Vagina (tissue), 2 donors: ENCODE data around the gene PSMC1. TPM values are rescaled to one million over a fixed set of nuclear protein-coding genes. Genes with fewer than 3 reads are reported as not detected.

ENCODE experiments used
- DNase-seq, 2 donors: peaks; one replicate each; pipeline ENCODE4 v3.0.0-alpha.2; 2017; ENCODE audit errors: extremely low spot score in 2 of 2
- H3K27ac ChIP-seq: fragments of 200-600 bp; sonication (generic); one replicate; pipeline ENCODE4 v1.5.1; 2019
- H3K27me3 ChIP-seq: fragments of 200-600 bp; sonication (generic); one replicate; pipeline ENCODE4 v1.5.1; 2019
- H3K36me3 ChIP-seq, 2 donors: fragments of 200-600 bp; sonication (generic); one replicate each; pipeline ENCODE4 v1.5.1; 2017 to 2019
- H3K4me1 ChIP-seq: fragments of 200-600 bp; sonication (generic); one replicate; pipeline ENCODE4 v1.5.1; 2019
- H3K4me3 ChIP-seq, 2 donors: fragments of 200-600 bp; sonication (generic); 1 replicate in 1 of 2; 2 replicates in 1 of 2; pipeline ENCODE4 v1.5.1; 2016 to 2019
- H3K9me3 ChIP-seq: fragments of 200-600 bp; sonication (generic); one replicate; pipeline ENCODE4 v1.5.1; 2019
- POLR2A ChIP-seq, 2 donors: fragments of 450-650 bp; IDR thresholded peaks; one replicate each; pipeline ENCODE4 v1.6.1; 2017; ENCODE audit warnings: antibody characterized with exemption in 2 of 2, mild to moderate bottlenecking in 2 of 2, moderate library complexity in 2 of 2
- POLR2AphosphoS5 ChIP-seq, 2 donors: sonication (generic); formaldehyde crosslinking; IDR thresholded peaks; one replicate each; pipeline ENCODE4 v1.9.0; 2017; ENCODE audit warnings: antibody characterized with exemption in 2 of 2, mild to moderate bottlenecking in 2 of 2, low read depth in 1 of 2; ENCODE audit not compliant: insufficient read depth in 1 of 2
- intact Hi-C: fragments of 100-400 bp; cut with DNase I; formaldehyde crosslinking; loops from one replicate; pipeline ENCODE4 v1.15.1; 2023
- total RNA-seq: library from RNA; depleted of rRNA; stranded (reverse); fragments of >200 nt; gene quantifications from one replicate; pipeline ENCODE4 v1.2.3, GENCODE V29; 2016
- TF ChIP-seq, protein P1 (sequence below), 3 experiments: fragments of 450-650 bp in 2 of 3; fragments of 200-600 bp in 1 of 3; sonication (generic) in 1 of 3; IDR thresholded peaks; one replicate each; pipeline ENCODE4 v1.5.1; 2017 to 2019; ENCODE audit warnings: antibody characterized with exemption in 3 of 3, mild to moderate bottlenecking in 2 of 3, moderate library complexity in 2 of 3

The PSMC1 gene
- total RNA-seq, 1 donor from 2014 or later, result 32.7 TPM

GRCh38 chr14:90304502-90304901 is 48.1 kb downstream of the PSMC1 start:
- H3K27me3 ChIP-seq, result no peaks in the 10 kb centered on the region
- intact Hi-C loops, result no loop called here
- TF ChIP-seq POLR2A (IDR thresholded peaks at IDR 0.05) (no peak), POLR2AphosphoS5 (IDR thresholded peaks at IDR 0.05; ENCODE audit: insufficient read depth in 1 of 2, low read depth in 1 of 2) (no peak)
- TF ChIP-seq, protein P1, sequence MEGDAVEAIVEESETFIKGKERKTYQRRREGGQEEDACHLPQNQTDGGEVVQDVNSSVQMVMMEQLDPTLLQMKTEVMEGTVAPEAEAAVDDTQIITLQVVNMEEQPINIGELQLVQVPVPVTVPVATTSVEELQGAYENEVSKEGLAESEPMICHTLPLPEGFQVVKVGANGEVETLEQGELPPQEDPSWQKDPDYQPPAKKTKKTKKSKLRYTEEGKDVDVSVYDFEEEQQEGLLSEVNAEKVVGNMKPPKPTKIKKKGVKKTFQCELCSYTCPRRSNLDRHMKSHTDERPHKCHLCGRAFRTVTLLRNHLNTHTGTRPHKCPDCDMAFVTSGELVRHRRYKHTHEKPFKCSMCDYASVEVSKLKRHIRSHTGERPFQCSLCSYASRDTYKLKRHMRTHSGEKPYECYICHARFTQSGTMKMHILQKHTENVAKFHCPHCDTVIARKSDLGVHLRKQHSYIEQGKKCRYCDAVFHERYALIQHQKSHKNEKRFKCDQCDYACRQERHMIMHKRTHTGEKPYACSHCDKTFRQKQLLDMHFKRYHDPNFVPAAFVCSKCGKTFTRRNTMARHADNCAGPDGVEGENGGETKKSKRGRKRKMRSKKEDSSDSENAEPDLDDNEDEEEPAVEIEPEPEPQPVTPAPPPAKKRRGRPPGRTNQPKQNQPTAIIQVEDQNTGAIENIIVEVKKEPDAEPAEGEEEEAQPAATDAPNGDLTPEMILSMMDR (IDR thresholded peaks at IDR 0.05), result no peak
- peaks cover 0 to 15% of the 10 kb centered on the region in 2 donors for H3K36me3 ChIP-seq
- DNase-seq, result no peak
- H3K4me1 ChIP-seq, result peaks cover 7% of the 10 kb centered on the region
- H3K9me3 ChIP-seq, result no peaks in the 10 kb centered on the region
- H3K27ac ChIP-seq, result no peak overlapping the region
- no peak overlapping the region for H3K4me3 ChIP-seq

DNA sequence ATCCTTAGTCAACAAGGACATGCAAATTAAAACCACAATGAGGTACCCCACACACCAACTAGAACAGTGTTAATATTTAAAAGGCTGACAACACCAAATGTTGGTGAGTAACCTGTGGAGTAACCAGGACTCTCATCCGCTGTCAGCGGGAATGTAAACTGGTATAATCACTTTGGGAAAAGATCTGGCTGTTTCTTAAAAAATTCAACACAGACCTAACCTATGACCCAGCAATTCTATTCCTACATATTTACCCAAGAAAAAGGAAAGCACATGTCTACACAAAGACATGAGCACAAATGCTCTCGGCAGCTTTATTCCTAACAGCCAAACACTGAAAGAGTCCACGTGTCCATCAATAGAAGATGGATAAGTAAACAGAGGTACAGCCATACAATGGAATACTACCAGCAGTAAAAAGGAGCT is 48.8 kb downstream of the PSMC1 start:
- Histone ChIP-seq H3K27ac (no peak overlapping the region), H3K36me3 (peaks cover 0 to 22% of the 10 kb centered on the region in 2 donors), H3K4me1 (peaks cover 7% of the 10 kb centered on the region), H3K4me3 (no peak overlapping the region), H3K9me3 (no peaks in the 10 kb centered on the region), H3K27me3 (no peaks in the 10 kb centered on the region)
- no peak for DNase-seq
- TF ChIP-seq POLR2AphosphoS5 (IDR thresholded peaks at IDR 0.05; ENCODE audit: insufficient read depth in 1 of 2, low read depth in 1 of 2) (no peak), POLR2A (IDR thresholded peaks at IDR 0.05) (no peak)
- TF ChIP-seq, protein P1 (IDR thresholded peaks at IDR 0.05), result no peak
- intact Hi-C loops, result no loop called here

DNA sequence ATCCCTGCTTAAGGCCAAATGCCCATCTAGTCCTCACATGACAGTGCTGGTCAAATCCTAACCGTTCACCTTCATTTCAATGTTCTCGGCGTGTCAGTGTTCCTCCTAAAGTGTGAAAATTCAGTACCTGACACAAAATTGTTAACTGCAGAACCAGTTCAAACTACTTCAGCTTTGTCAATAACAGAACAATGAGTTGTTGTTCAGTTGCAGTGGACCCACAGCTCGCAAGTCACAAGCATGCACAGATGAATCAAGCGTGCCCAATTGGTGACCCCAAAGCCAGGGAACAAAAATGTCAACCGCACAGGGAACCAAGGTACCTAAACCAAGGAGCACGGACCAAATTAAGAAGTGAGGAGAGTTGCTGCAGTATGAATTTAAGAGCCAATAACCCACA is 52.2 kb downstream of the PSMC1 start:
- Histone ChIP-seq H3K9me3 (no peaks in the 10 kb centered on the region), H3K27me3 (no peaks in the 10 kb centered on the region), H3K36me3 (peaks cover 0 to 34% of the 10 kb centered on the region in 2 donors), H3K27ac (no peak overlapping the region), H3K4me1 (no peaks in the 10 kb centered on the region), H3K4me3 (no peak overlapping the region)
- no peak for DNase-seq
- no peak for TF ChIP-seq POLR2A (IDR thresholded peaks at IDR 0.05)
- no peak for TF ChIP-seq POLR2AphosphoS5 (IDR thresholded peaks at IDR 0.05; ENCODE audit: insufficient read depth in 1 of 2, low read depth in 1 of 2)
- TF ChIP-seq, protein P1 (IDR thresholded peaks at IDR 0.05), result no peak
- intact Hi-C loops, result no loop called here

GRCh38 chr14:90317286-90317685 is 60.9 kb downstream of the PSMC1 start:
- no peak overlapping the region for H3K27ac ChIP-seq
- H3K4me1 ChIP-seq, result no peaks in the 10 kb centered on the region
- no peak for DNase-seq
- H3K27me3 ChIP-seq, result no peaks in the 10 kb centered on the region
- no peak overlapping the region for H3K4me3 ChIP-seq
- intact Hi-C loops, result no loop called here
- peaks cover 0 to 35% of the 10 kb centered on the region in 2 donors for H3K36me3 ChIP-seq
- TF ChIP-seq POLR2AphosphoS5 (IDR thresholded peaks at IDR 0.05; ENCODE audit: insufficient read depth in 1 of 2, low read depth in 1 of 2), result no peak
- no peak for TF ChIP-seq POLR2A (IDR thresholded peaks at IDR 0.05)
- TF ChIP-seq, protein P1 (IDR thresholded peaks at IDR 0.05), result no peak
- H3K9me3 ChIP-seq, result no peaks in the 10 kb centered on the region

GRCh38 chr14:90318016-90318415 is 61.7 kb downstream of the PSMC1 start:
- peaks cover 0 to 34% of the 10 kb centered on the region in 2 donors for H3K36me3 ChIP-seq
- intact Hi-C loops, result no loop called here

More at GRCh38 chr14:90318016-90318415, 61.7 kb downstream of the PSMC1 start:
- no peak overlapping the region for H3K4me3 ChIP-seq
- H3K27me3 ChIP-seq, result no peaks in the 10 kb centered on the region
- no peak for DNase-seq
- no peaks in the 10 kb centered on the region for H3K4me1 ChIP-seq
- no peak for TF ChIP-seq POLR2A (IDR thresholded peaks at IDR 0.05)
- TF ChIP-seq, protein P1 (IDR thresholded peaks at IDR 0.05), result no peak
- TF ChIP-seq POLR2AphosphoS5 (IDR thresholded peaks at IDR 0.05; ENCODE audit: insufficient read depth in 1 of 2, low read depth in 1 of 2), result no peak
- H3K9me3 ChIP-seq, result no peaks in the 10 kb centered on the region
- no peak overlapping the region for H3K27ac ChIP-seq
